CD4-positive, CD25-positive, alpha-beta regulatory T cell (primary cell): ENCODE results near the gene GRIP2. TPM values are rescaled to one million over a fixed set of nuclear protein-coding genes. Genes with fewer than 3 reads are reported as not detected.

ENCODE experiments used
- ATAC-seq, 2 donors: fragments of 150-1000 bp; cut with Tn5 transposase; one replicate each; pipeline ENCODE4 v1.10.0; 2021; ENCODE audit warnings: low read depth in 2 of 2, moderate number of reproducible peaks in 2 of 2, moderate library complexity in 1 of 2
- DNase-seq, 3 donors: peaks; one replicate each; pipeline versions ENCODE4 v3.0.0 to v3.0.0-alpha.2; 2012 to 2022; ENCODE audit warnings: mixed read lengths in 1 of 3
- H3K27ac ChIP-seq: one replicate; pipeline ENCODE4 v1.7.0; 2013; ENCODE audit warnings: mild to moderate bottlenecking, low read length; ENCODE audit not compliant: insufficient read depth, poor library complexity, severe bottlenecking
- H3K27me3 ChIP-seq: one replicate; pipeline ENCODE4 v1.7.0; 2013; ENCODE audit warnings: low read length; ENCODE audit not compliant: control insufficient read depth, insufficient read depth
- H3K36me3 ChIP-seq: one replicate; pipeline ENCODE4 v1.7.0; 2013; ENCODE audit warnings: mild to moderate bottlenecking, low read length, moderate library complexity; ENCODE audit not compliant: control insufficient read depth, insufficient read depth
- H3K4me1 ChIP-seq: 2 replicates; pipeline ENCODE4 v1.7.0; 2013; ENCODE audit warnings: mild to moderate bottlenecking, low read length; ENCODE audit not compliant: insufficient read depth, control insufficient read depth, poor library complexity, severe bottlenecking
- H3K4me3 ChIP-seq: one replicate; pipeline ENCODE4 v1.7.0; 2013; ENCODE audit warnings: low read depth, mild to moderate bottlenecking, low read length, moderate library complexity
- H3K9me3 ChIP-seq, 2 experiments: 1 replicate in 1 of 2; 2 replicates in 1 of 2; pipeline ENCODE4 v1.7.0; 2013; ENCODE audit warnings: low read length in 2 of 2, mild to moderate bottlenecking in 1 of 2, moderate library complexity in 1 of 2; ENCODE audit not compliant: control insufficient read depth in 2 of 2
- H3K27ac Mint-ChIP-seq, 3 donors: one replicate each; pipeline ENCODE4 v1.8.0; 2020 to 2022; ENCODE audit warnings: mild to moderate bottlenecking in 3 of 3, mixed read lengths in 3 of 3, moderate library complexity in 2 of 3
- H3K27me3 Mint-ChIP-seq: one replicate; pipeline ENCODE4 v1.8.0; 2022; ENCODE audit warnings: mild to moderate bottlenecking, mixed read lengths
- H3K36me3 Mint-ChIP-seq: one replicate; pipeline ENCODE4 v1.8.0; 2020; ENCODE audit warnings: mixed read lengths
- H3K4me1 Mint-ChIP-seq, 4 donors: one replicate each; pipeline ENCODE4 v1.8.0; 2020 to 2022; ENCODE audit warnings: mixed read lengths in 4 of 4, mild to moderate bottlenecking in 1 of 4
- H3K4me3 Mint-ChIP-seq, 4 donors: one replicate each; pipeline ENCODE4 v1.8.0; 2020 to 2022; ENCODE audit warnings: mild to moderate bottlenecking in 4 of 4, mixed read lengths in 4 of 4, moderate library complexity in 3 of 4
- H3K9me3 Mint-ChIP-seq, 7 donors: one replicate each; pipeline ENCODE4 v1.8.0; 2020 to 2022; ENCODE audit warnings: mixed read lengths in 7 of 7, mild to moderate bottlenecking in 3 of 7, moderate library complexity in 2 of 7
- polyA plus RNA-seq, 4 donors: library from polyadenylated mRNA; unstranded; fragments of 300-500 nt; fragmentation: Illumina TruSeq; gene quantifications; one replicate each; pipeline ENCODE4 v1.2.3, GENCODE V29; 2021
- total RNA-seq: library from RNA; stranded (reverse); gene quantifications from one replicate; pipeline ENCODE4 v1.2.3, GENCODE V29; 2022

Gene GRIP2
- total and polyA plus RNA-seq, 5 donors from 2014 or later = 0.18 TPM; not detected in 4

GRCh38 chr3:14467814-14468620 lies 72.1 kb downstream of the GRIP2 start:
- peak; percentile 59 to 70 for ATAC-seq
- H3K27ac Mint-ChIP-seq = peak overlapping the region in 2 of 3 donors; percentile 23 to 84
- Histone ChIP-seq H3K27me3 (no peaks in the 10 kb centered on the region), H3K36me3 (peaks cover 83% of the 10 kb centered on the region), H3K9me3 (no peaks in the 10 kb centered on the region), H3K4me1 (no peaks in the 10 kb centered on the region), H3K27ac (no peak overlapping the region), H3K4me3 (no peak overlapping the region)
- no peaks in the 10 kb centered on the region for H3K27me3 Mint-ChIP-seq
- H3K9me3 Mint-ChIP-seq = no peaks in the 10 kb centered on the region
- peaks cover 0 to 2% (median 0%) of the 10 kb centered on the region in 4 donors for H3K4me1 Mint-ChIP-seq
- peak; percentile 28 to 51 (median 34) for DNase-seq
- no peak overlapping the region for H3K4me3 Mint-ChIP-seq
- H3K36me3 Mint-ChIP-seq = peaks cover 12% of the 10 kb centered on the region

- no peak for DNase-seq
- Mint-ChIP-seq H3K4me3 (no peak overlapping the region), H3K27me3 (no peaks in the 10 kb centered on the region)
Measured at GRCh38 chr3:14466179-14466903, 73.8 kb downstream of the GRIP2 start.

DNA sequence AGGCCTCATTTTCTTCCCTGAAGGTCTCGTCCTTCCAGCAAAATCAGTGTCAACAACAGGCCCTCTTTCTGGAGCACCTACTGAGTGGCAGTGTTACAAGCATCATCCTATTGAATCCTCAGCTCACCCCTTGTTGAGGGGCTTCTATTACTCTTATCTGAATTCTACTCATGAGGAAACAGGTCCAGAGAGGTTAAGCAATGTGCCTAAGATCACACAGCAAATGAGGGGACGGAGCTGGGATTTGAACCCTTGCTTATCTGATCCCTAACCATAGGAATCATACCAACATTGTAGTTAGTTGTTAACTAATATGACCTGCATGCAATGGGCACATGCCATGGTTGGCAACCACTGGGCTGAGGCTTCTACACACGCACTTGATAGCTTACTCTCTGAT lies 74.7 kb downstream of the GRIP2 start:
- Mint-ChIP-seq H3K27ac (no peak overlapping the region), H3K36me3 (peaks cover 19% of the 10 kb centered on the region)
- peaks cover 84% of the 10 kb centered on the region for H3K36me3 ChIP-seq

More at GRCh38 chr3:14466179-14466903, 73.8 kb downstream of the GRIP2 start:
- H3K27me3 ChIP-seq = no peaks in the 10 kb centered on the region
- no peak overlapping the region for H3K27ac ChIP-seq
- no peak overlapping the region for H3K27ac Mint-ChIP-seq
- no peak for ATAC-seq
- no peaks in the 10 kb centered on the region for H3K9me3 ChIP-seq
- no peaks in the 10 kb centered on the region for H3K4me1 ChIP-seq
- peaks cover 0 to 2% (median 0%) of the 10 kb centered on the region in 4 donors for H3K4me1 Mint-ChIP-seq
- H3K36me3 Mint-ChIP-seq = peaks cover 16% of the 10 kb centered on the region
- H3K36me3 ChIP-seq = peaks cover 83% of the 10 kb centered on the region
- no peak overlapping the region for H3K4me3 ChIP-seq
- no peaks in the 10 kb centered on the region for H3K9me3 Mint-ChIP-seq

GRCh38 chr3:14464521-14464920 lies 75.6 kb downstream of the GRIP2 start:
- DNase-seq = no peak
- Histone ChIP-seq H3K4me1 (no peaks in the 10 kb centered on the region), H3K27ac (no peak overlapping the region), H3K27me3 (no peaks in the 10 kb centered on the region), H3K36me3 (peaks cover 82% of the 10 kb centered on the region), H3K4me3 (no peak overlapping the region), H3K9me3 (no peaks in the 10 kb centered on the region)
- Mint-ChIP-seq H3K4me1 (peaks cover 0 to 6% (median 1%) of the 10 kb centered on the region in 4 donors), H3K36me3 (peaks cover 25% of the 10 kb centered on the region), H3K4me3 (no peak overlapping the region), H3K27ac (no peak overlapping the region), H3K9me3 (no peaks in the 10 kb centered on the region), H3K27me3 (no peaks in the 10 kb centered on the region)
- no peak for ATAC-seq

More for the DNA sequence above, 74.7 kb downstream of the GRIP2 start:
- no peaks in the 10 kb centered on the region for H3K27me3 Mint-ChIP-seq
- Histone ChIP-seq H3K27me3 (no peaks in the 10 kb centered on the region), H3K27ac (no peak overlapping the region), H3K9me3 (no peaks in the 10 kb centered on the region), H3K4me1 (no peaks in the 10 kb centered on the region), H3K4me3 (no peak overlapping the region)
- H3K4me3 Mint-ChIP-seq = no peak overlapping the region
- H3K4me1 Mint-ChIP-seq = peaks cover 0 to 2% (median 0%) of the 10 kb centered on the region in 4 donors
- no peak for DNase-seq
- H3K9me3 Mint-ChIP-seq = no peaks in the 10 kb centered on the region
- no peak for ATAC-seq

DNA sequence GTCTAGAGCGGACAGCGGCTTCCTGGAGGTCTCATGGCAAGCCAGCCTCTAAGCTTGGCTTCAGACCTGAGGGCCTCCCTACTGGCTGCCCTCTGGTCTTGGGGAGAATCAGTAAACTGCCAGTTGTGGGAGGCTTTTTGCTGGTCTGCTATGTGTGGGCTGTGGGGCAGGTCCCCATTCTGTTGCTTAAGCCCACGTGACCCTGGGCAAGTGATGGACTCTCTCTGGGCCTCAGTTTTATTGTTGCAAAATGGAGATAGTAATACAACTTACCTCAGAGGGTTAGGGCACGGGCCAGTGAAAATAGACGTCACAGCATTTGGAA lies 76.0 kb downstream of the GRIP2 start:
- Histone ChIP-seq H3K27ac (no peak overlapping the region), H3K36me3 (peaks cover 82% of the 10 kb centered on the region)
- peaks cover 25% of the 10 kb centered on the region for H3K36me3 Mint-ChIP-seq

GRCh38 chr3:14463330-14464140 lies 76.6 kb downstream of the GRIP2 start:
- Histone ChIP-seq H3K27ac (no peak overlapping the region), H3K4me3 (no peak overlapping the region), H3K27me3 (no peaks in the 10 kb centered on the region), H3K36me3 (peaks cover 82% of the 10 kb centered on the region), H3K9me3 (no peaks in the 10 kb centered on the region), H3K4me1 (no peaks in the 10 kb centered on the region)
- no peak for ATAC-seq
- Mint-ChIP-seq H3K27ac (peak overlapping the region in 1 of 3 donors; percentile 79), H3K4me3 (no peak overlapping the region), H3K27me3 (no peaks in the 10 kb centered on the region), H3K4me1 (peaks cover 0 to 6% (median 1%) of the 10 kb centered on the region in 4 donors), H3K36me3 (peaks cover 25% of the 10 kb centered on the region), H3K9me3 (no peaks in the 10 kb centered on the region)
- no peak for DNase-seq

More for the DNA sequence above, 76.0 kb downstream of the GRIP2 start:
- Mint-ChIP-seq H3K4me3 (no peak overlapping the region), H3K27ac (no peak overlapping the region), H3K4me1 (peaks cover 0 to 6% (median 1%) of the 10 kb centered on the region in 4 donors), H3K27me3 (no peaks in the 10 kb centered on the region), H3K9me3 (no peaks in the 10 kb centered on the region)
- ATAC-seq (no peak), DNase-seq (no peak)
- H3K27me3 ChIP-seq = no peaks in the 10 kb centered on the region
- H3K4me1 ChIP-seq = no peaks in the 10 kb centered on the region
- no peak overlapping the region for H3K4me3 ChIP-seq
- H3K9me3 ChIP-seq = no peaks in the 10 kb centered on the region

DNA sequence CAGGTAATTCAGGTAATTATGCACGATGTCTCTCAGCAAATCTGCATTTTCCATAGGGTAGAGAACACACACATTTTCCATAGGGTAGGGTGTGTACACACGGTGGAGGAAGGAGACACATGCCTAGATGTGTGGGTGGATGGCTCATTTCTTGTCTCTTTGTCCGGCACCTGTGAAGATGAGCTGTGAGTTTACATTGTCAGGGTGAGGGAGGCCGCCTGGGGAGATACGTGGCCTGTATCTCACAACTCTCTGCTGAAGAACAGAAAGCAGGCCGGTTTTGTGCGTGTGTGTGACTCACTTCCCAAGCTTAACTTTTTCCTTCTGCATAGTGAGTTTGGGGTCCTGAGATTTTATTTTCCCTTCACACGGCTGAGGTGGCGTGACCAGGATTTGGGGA lies 77.4 kb downstream of the GRIP2 start:
- DNase-seq = no peak
- H3K27me3 ChIP-seq = no peaks in the 10 kb centered on the region
- no peaks in the 10 kb centered on the region for H3K9me3 ChIP-seq
- no peak overlapping the region for H3K4me3 ChIP-seq
- no peak overlapping the region for H3K4me3 Mint-ChIP-seq
- peaks cover 24% of the 10 kb centered on the region for H3K36me3 Mint-ChIP-seq
- peak overlapping the region; percentile 26 to 78 (median 67) for H3K27ac Mint-ChIP-seq
- ATAC-seq = no peak
- no peaks in the 10 kb centered on the region for H3K27me3 Mint-ChIP-seq
- no peaks in the 10 kb centered on the region for H3K4me1 ChIP-seq
- H3K4me1 Mint-ChIP-seq = peaks cover 0 to 5% (median 1%) of the 10 kb centered on the region in 4 donors
- H3K36me3 ChIP-seq = peaks cover 86% of the 10 kb centered on the region
- no peaks in the 10 kb centered on the region for H3K9me3 Mint-ChIP-seq
- no peak overlapping the region for H3K27ac ChIP-seq
